Measurements from ENCODE around the gene PP2D1. TPM values are rescaled to one million over a fixed set of nuclear protein-coding genes. Genes with fewer than 3 reads are reported as not detected.
"Not testable (repeated sequence)": the region's sequence is repeated elsewhere in the genome, so short reads cannot be mapped to it uniquely, and the experiment has no call there.

Gene PP2D1
- total RNA-seq, 1 experiment from 2014 or later = not detected

GRCh38 chr3:19960696-19961095 lies 51.4 kb downstream of the PP2D1 start:
- no peak for TF ChIP-seq EZH2 (IDR thresholded peaks at IDR 0.05; ENCODE audit: borderline replicate concordance, low read depth, low read length, poor library complexity, severe bottlenecking)
- no peak for TF ChIP-seq CTCF (conservative IDR thresholded peaks at IDR 0.05; ENCODE audit: low read depth, low read length)
- no peak overlapping the region for H3K4me3 ChIP-seq (ENCODE audit: low read depth, low read length, poor library complexity, severe bottlenecking)
- H3K9me3 ChIP-seq (ENCODE audit: low read depth, low read length, poor library complexity, severe bottlenecking) = no peaks in the 10 kb centered on the region
- H3K27me3 ChIP-seq (replicated peaks; ENCODE audit: insufficient read depth, low read depth, low read length, poor library complexity) = no peaks in the 10 kb centered on the region
- no peaks in the 10 kb centered on the region for H3K36me3 ChIP-seq (ENCODE audit: insufficient read depth, low read length, poor library complexity, severe bottlenecking)
- H3K27ac ChIP-seq (ENCODE audit: low read depth, low read length, poor library complexity, severe bottlenecking) = no peak overlapping the region
- ChIA-PET CTCF (no interaction called here), POLR2A (ENCODE audit: low non-redundant PET) (no interaction called here)
- no peaks in the 10 kb centered on the region for H3K4me1 ChIP-seq (ENCODE audit: insufficient read depth, low read length, poor library complexity, severe bottlenecking)
- no TSS peak for BruUV-seq (replicated peaks)
- intact Hi-C loops (cut with micrococcal nuclease; ENCODE audit: unreplicated experiment) = no loop called here
- DNase-seq (ENCODE audit: low spot score) = no peak

- Histone ChIP-seq H3K27ac (ENCODE audit: low read depth, low read length, poor library complexity, severe bottlenecking) (no peak overlapping the region), H3K9me3 (ENCODE audit: low read depth, low read length, poor library complexity, severe bottlenecking) (no peaks in the 10 kb centered on the region), H3K4me1 (ENCODE audit: insufficient read depth, low read length, poor library complexity, severe bottlenecking) (no peaks in the 10 kb centered on the region), H3K36me3 (ENCODE audit: insufficient read depth, low read length, poor library complexity, severe bottlenecking) (peaks cover 8% of the 10 kb centered on the region), H3K4me3 (ENCODE audit: low read depth, low read length, poor library complexity, severe bottlenecking) (no peak overlapping the region), H3K27me3 (replicated peaks; ENCODE audit: insufficient read depth, low read depth, low read length, poor library complexity) (no peaks in the 10 kb centered on the region)
- BruUV-seq (replicated peaks) = no TSS peak
- no peak for DNase-seq (ENCODE audit: low spot score)
- POLR2A ChIA-PET (ENCODE audit: low non-redundant PET) = no interaction called here
- intact Hi-C loops (cut with micrococcal nuclease; ENCODE audit: unreplicated experiment) = no loop called here
- CTCF ChIA-PET = no interaction called here
- no peak for TF ChIP-seq EZH2 (IDR thresholded peaks at IDR 0.05; ENCODE audit: borderline replicate concordance, low read depth, low read length, poor library complexity, severe bottlenecking)
- no peak for TF ChIP-seq CTCF (conservative IDR thresholded peaks at IDR 0.05; ENCODE audit: low read depth, low read length)
Observed at GRCh38 chr3:19959505-19959904, 52.6 kb downstream of the PP2D1 start.

- H3K4me3 ChIP-seq (ENCODE audit: low read depth, low read length, poor library complexity, severe bottlenecking); H3K9me3 ChIP-seq (ENCODE audit: low read depth, low read length, poor library complexity, severe bottlenecking); CTCF ChIA-PET; H3K27me3 ChIP-seq (replicated peaks; ENCODE audit: insufficient read depth, low read depth, low read length, poor library complexity); H3K4me1 ChIP-seq (ENCODE audit: insufficient read depth, low read length, poor library complexity, severe bottlenecking); BruUV-seq (replicated peaks); intact Hi-C loops (cut with micrococcal nuclease; ENCODE audit: unreplicated experiment); DNase-seq (ENCODE audit: low spot score); H3K27ac ChIP-seq (ENCODE audit: low read depth, low read length, poor library complexity, severe bottlenecking); POLR2A ChIA-PET (ENCODE audit: low non-redundant PET): not testable (repeated sequence)
- peaks cover 18% of the 10 kb centered on the region for H3K36me3 ChIP-seq (ENCODE audit: insufficient read depth, low read length, poor library complexity, severe bottlenecking)
Observed at GRCh38 chr3:19957354-19957753, 54.7 kb downstream of the PP2D1 start.

GRCh38 chr3:19954676-19955075 lies 57.4 kb downstream of the PP2D1 start:
- intact Hi-C loops (cut with micrococcal nuclease; ENCODE audit: unreplicated experiment) = no loop called here
- Histone ChIP-seq H3K27me3 (replicated peaks; ENCODE audit: insufficient read depth, low read depth, low read length, poor library complexity) (no peaks in the 10 kb centered on the region), H3K9me3 (ENCODE audit: low read depth, low read length, poor library complexity, severe bottlenecking) (no peaks in the 10 kb centered on the region), H3K36me3 (ENCODE audit: insufficient read depth, low read length, poor library complexity, severe bottlenecking) (peaks cover 37% of the 10 kb centered on the region), H3K27ac (ENCODE audit: low read depth, low read length, poor library complexity, severe bottlenecking) (peak overlapping the region; percentile 7), H3K4me1 (ENCODE audit: insufficient read depth, low read length, poor library complexity, severe bottlenecking) (no peaks in the 10 kb centered on the region), H3K4me3 (ENCODE audit: low read depth, low read length, poor library complexity, severe bottlenecking) (no peak overlapping the region)
- ChIA-PET CTCF (no interaction called here), POLR2A (ENCODE audit: low non-redundant PET) (no interaction called here)
- no TSS peak for BruUV-seq (replicated peaks)
- TF ChIP-seq EZH2 (IDR thresholded peaks at IDR 0.05; ENCODE audit: borderline replicate concordance, low read depth, low read length, poor library complexity, severe bottlenecking) (no peak), CTCF (conservative IDR thresholded peaks at IDR 0.05; ENCODE audit: low read depth, low read length) (no peak)
- no peak for DNase-seq (ENCODE audit: low spot score)

Measured in A673 (cell line).